ENCODE data around the gene ABLIM3. TPM values are rescaled to one million over a fixed set of nuclear protein-coding genes. Genes with fewer than 3 reads are reported as not detected.

ABLIM3 gene
- total RNA-seq, 1 experiment from 2014 or later, result not detected

DNA sequence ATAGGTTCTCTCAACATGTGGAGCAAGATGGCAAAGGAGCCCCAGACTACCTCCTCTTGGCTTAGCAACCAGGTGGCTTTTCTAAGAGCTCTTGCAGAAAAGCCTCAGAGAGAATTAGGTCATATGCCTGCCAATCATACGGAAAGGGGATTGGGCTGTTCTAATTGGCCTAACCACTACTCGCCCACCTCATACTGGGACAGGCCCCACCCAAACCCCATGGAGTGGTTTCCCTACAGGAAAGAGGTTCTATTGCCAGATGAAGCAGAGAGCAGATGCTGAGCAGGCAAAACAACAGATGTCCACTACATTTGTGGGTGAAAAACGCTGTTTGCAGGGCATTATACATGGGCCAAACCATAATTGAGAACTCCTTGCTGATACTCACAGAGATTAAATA is 29.0 kb downstream of the ABLIM3 start:
- Mint-ChIP-seq H3K27me3 (ENCODE audit: insufficient read depth, unreplicated experiment) (peaks cover 15% of the 10 kb centered on the region), H3K4me1 (ENCODE audit: low read depth, unreplicated experiment) (peaks cover 11% of the 10 kb centered on the region), H3K27ac (ENCODE audit: unreplicated experiment) (no peak overlapping the region), H3K36me3 (ENCODE audit: insufficient read depth, unreplicated experiment) (no peaks in the 10 kb centered on the region), H3K9me3 (ENCODE audit: unreplicated experiment) (peaks cover 9% of the 10 kb centered on the region), H3K4me3 (ENCODE audit: unreplicated experiment) (no peak overlapping the region)
- POLR2A ChIA-PET, result no interaction called here
- DNase-seq, result no peak
- intact Hi-C loops (cut with micrococcal nuclease; ENCODE audit: unreplicated experiment), result no loop called here
- Histone ChIP-seq H3K27me3 (replicated peaks; ENCODE audit: control insufficient read depth, insufficient read depth, low read length) (no peaks in the 10 kb centered on the region), H3K36me3 (ENCODE audit: control insufficient read depth, insufficient read depth, low read length) (no peaks in the 10 kb centered on the region), H3K9me3 (no peaks in the 10 kb centered on the region), H3K4me3 (ENCODE audit: low read depth, low read length) (no peak overlapping the region), H3K4me1 (peaks cover 11% of the 10 kb centered on the region; the same call in 1 of the 2 replicates)
- TF ChIP-seq CTCF (IDR thresholded peaks at IDR 0.05; ENCODE audit: insufficient read depth in 1 of 2, low read depth in 1 of 2, low read length in 1 of 2, severe bottlenecking in 1 of 2, unreplicated experiment in 1 of 2), result no peak
- no TSS peak for BruUV-seq (replicated peaks)
- CTCF ChIA-PET, result interaction anchor here (0.7 kb wide), 1 partner anchor 10 kb away, joined by 3 read pairs; no protein-coding TSS in a partner anchor

GRCh38 chr5:149172261-149172660 is 31.0 kb downstream of the ABLIM3 start:
- Histone ChIP-seq H3K4me1 (peaks cover 11% of the 10 kb centered on the region; the same call in 1 of the 2 replicates), H3K36me3 (ENCODE audit: control insufficient read depth, insufficient read depth, low read length) (no peaks in the 10 kb centered on the region), H3K9me3 (no peaks in the 10 kb centered on the region), H3K4me3 (ENCODE audit: low read depth, low read length) (no peak overlapping the region), H3K27me3 (replicated peaks; ENCODE audit: control insufficient read depth, insufficient read depth, low read length) (no peaks in the 10 kb centered on the region)
- Mint-ChIP-seq H3K4me3 (ENCODE audit: unreplicated experiment) (no peak overlapping the region), H3K27me3 (ENCODE audit: insufficient read depth, unreplicated experiment) (peaks cover 15% of the 10 kb centered on the region), H3K9me3 (ENCODE audit: unreplicated experiment) (peaks cover 9% of the 10 kb centered on the region), H3K36me3 (ENCODE audit: insufficient read depth, unreplicated experiment) (no peaks in the 10 kb centered on the region), H3K4me1 (ENCODE audit: low read depth, unreplicated experiment) (peaks cover 11% of the 10 kb centered on the region), H3K27ac (ENCODE audit: unreplicated experiment) (no peak overlapping the region)
- no peak for TF ChIP-seq CTCF (IDR thresholded peaks at IDR 0.05; ENCODE audit: insufficient read depth in 1 of 2, low read depth in 1 of 2, low read length in 1 of 2, severe bottlenecking in 1 of 2, unreplicated experiment in 1 of 2)
- BruUV-seq (replicated peaks), result no TSS peak
- ChIA-PET CTCF (no interaction called here), POLR2A (no interaction called here)
- intact Hi-C loops (cut with micrococcal nuclease; ENCODE audit: unreplicated experiment), result no loop called here
- DNase-seq, result no peak

- no peaks in the 10 kb centered on the region for H3K36me3 Mint-ChIP-seq (ENCODE audit: insufficient read depth, unreplicated experiment)
- H3K9me3 Mint-ChIP-seq (ENCODE audit: unreplicated experiment), result peaks cover 9% of the 10 kb centered on the region
- peaks cover 11% of the 10 kb centered on the region for H3K4me1 Mint-ChIP-seq (ENCODE audit: low read depth, unreplicated experiment)
- no peaks in the 10 kb centered on the region for H3K27me3 ChIP-seq (replicated peaks; ENCODE audit: control insufficient read depth, insufficient read depth, low read length)
- no peak overlapping the region for H3K4me3 ChIP-seq (ENCODE audit: low read depth, low read length)
- H3K27ac Mint-ChIP-seq (ENCODE audit: unreplicated experiment), result no peak overlapping the region
- H3K4me3 Mint-ChIP-seq (ENCODE audit: unreplicated experiment), result no peak overlapping the region
- BruUV-seq (replicated peaks), result no TSS peak
- no peak for DNase-seq
- POLR2A ChIA-PET, result no interaction called here
- H3K36me3 ChIP-seq (ENCODE audit: control insufficient read depth, insufficient read depth, low read length), result no peaks in the 10 kb centered on the region
- intact Hi-C loops (cut with micrococcal nuclease; ENCODE audit: unreplicated experiment), result no loop called here
- TF ChIP-seq CTCF (IDR thresholded peaks at IDR 0.05; ENCODE audit: insufficient read depth in 1 of 2, low read depth in 1 of 2, low read length in 1 of 2, severe bottlenecking in 1 of 2, unreplicated experiment in 1 of 2), result no peak
- H3K4me1 ChIP-seq, result peaks cover 11% of the 10 kb centered on the region; the same call in 1 of the 2 replicates
- CTCF ChIA-PET, result no interaction called here
- peaks cover 11% of the 10 kb centered on the region for H3K27me3 Mint-ChIP-seq (ENCODE audit: insufficient read depth, unreplicated experiment)
- H3K9me3 ChIP-seq, result no peaks in the 10 kb centered on the region
Measured at GRCh38 chr5:149172709-149173505, 31.6 kb downstream of the ABLIM3 start.

Measured in Caco-2 (cell line).